Measurements from ENCODE around the gene FAM168B.
"Not testable (repeated sequence)": the region's sequence is repeated elsewhere in the genome, so short reads cannot be mapped to it uniquely, and the experiment has no call there.

Gene FAM168B

GRCh38 chr2:131077182-131077846 lies 15.9 kb downstream of the FAM168B start:
- Mint-ChIP-seq H3K36me3 (ENCODE audit: low read depth) (peaks cover 79% of the 10 kb centered on the region), H3K27ac (no peak overlapping the region), H3K4me3 (no peak overlapping the region), H3K9me3 (no peaks in the 10 kb centered on the region), H3K27me3 (no peaks in the 10 kb centered on the region), H3K4me1 (ENCODE audit: low read depth) (peaks cover 27% of the 10 kb centered on the region)

- Mint-ChIP-seq H3K36me3 (ENCODE audit: low read depth) (peaks cover 77% of the 10 kb centered on the region), H3K27me3 (no peaks in the 10 kb centered on the region)
Observed at GRCh38 chr2:131076707-131077106, 16.6 kb downstream of the FAM168B start.

DNA sequence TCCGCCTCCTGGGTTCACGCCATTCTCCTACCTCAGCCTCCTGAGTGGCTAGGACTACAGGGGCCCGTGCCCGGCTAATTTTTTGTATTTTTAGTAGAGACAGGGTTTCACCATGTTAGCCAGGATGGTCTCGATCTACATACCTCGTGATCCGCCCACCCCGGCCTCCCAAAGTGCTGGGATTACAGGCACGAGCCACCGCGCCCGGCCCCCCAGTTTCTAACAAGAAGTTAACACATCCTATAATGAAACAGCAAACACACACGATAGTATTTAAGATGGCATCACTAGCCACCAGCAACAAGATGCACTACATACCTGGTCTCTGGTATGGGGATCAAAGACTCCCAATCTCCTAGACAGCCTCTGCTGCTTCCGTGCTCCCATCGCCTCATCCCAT lies 17.7 kb downstream of the FAM168B start:
- H3K4me1 Mint-ChIP-seq (ENCODE audit: low read depth), result peaks cover 22% of the 10 kb centered on the region
- H3K9me3 Mint-ChIP-seq, H3K4me3 Mint-ChIP-seq, H3K27me3 Mint-ChIP-seq: not testable (repeated sequence)
- peak overlapping the region; percentile 66 for H3K27ac Mint-ChIP-seq
- peaks cover 78% of the 10 kb centered on the region for H3K36me3 Mint-ChIP-seq (ENCODE audit: low read depth)

More at GRCh38 chr2:131076707-131077106, 16.6 kb downstream of the FAM168B start:
- Mint-ChIP-seq H3K9me3 (no peaks in the 10 kb centered on the region), H3K4me1 (ENCODE audit: low read depth) (peaks cover 27% of the 10 kb centered on the region), H3K4me3 (no peak overlapping the region), H3K27ac (no peak overlapping the region)

GRCh38 chr2:131068172-131068571 lies 25.1 kb downstream of the FAM168B start:
- H3K9me3 Mint-ChIP-seq, H3K27ac Mint-ChIP-seq, H3K27me3 Mint-ChIP-seq, H3K4me3 Mint-ChIP-seq: not testable (repeated sequence)
- Mint-ChIP-seq H3K4me1 (ENCODE audit: low read depth) (peaks cover 17% of the 10 kb centered on the region), H3K36me3 (ENCODE audit: low read depth) (peaks cover 69% of the 10 kb centered on the region)

- peaks cover 19% of the 10 kb centered on the region for H3K4me1 Mint-ChIP-seq (ENCODE audit: low read depth)
Observed at GRCh38 chr2:131067465-131068125, 25.7 kb downstream of the FAM168B start.

GRCh38 chr2:131064589-131065512 lies 28.4 kb downstream of the FAM168B start:
- Mint-ChIP-seq H3K27me3 (no peaks in the 10 kb centered on the region), H3K27ac (no peak overlapping the region), H3K4me1 (ENCODE audit: low read depth) (peaks cover 31% of the 10 kb centered on the region), H3K4me3 (no peak overlapping the region), H3K36me3 (ENCODE audit: low read depth) (peaks cover 65% of the 10 kb centered on the region), H3K9me3 (no peaks in the 10 kb centered on the region)

More at GRCh38 chr2:131067465-131068125, 25.7 kb downstream of the FAM168B start:
- Mint-ChIP-seq H3K9me3 (no peaks in the 10 kb centered on the region), H3K27me3 (no peaks in the 10 kb centered on the region), H3K4me3 (no peak overlapping the region), H3K27ac (no peak overlapping the region), H3K36me3 (ENCODE audit: low read depth) (peaks cover 72% of the 10 kb centered on the region)

DNA sequence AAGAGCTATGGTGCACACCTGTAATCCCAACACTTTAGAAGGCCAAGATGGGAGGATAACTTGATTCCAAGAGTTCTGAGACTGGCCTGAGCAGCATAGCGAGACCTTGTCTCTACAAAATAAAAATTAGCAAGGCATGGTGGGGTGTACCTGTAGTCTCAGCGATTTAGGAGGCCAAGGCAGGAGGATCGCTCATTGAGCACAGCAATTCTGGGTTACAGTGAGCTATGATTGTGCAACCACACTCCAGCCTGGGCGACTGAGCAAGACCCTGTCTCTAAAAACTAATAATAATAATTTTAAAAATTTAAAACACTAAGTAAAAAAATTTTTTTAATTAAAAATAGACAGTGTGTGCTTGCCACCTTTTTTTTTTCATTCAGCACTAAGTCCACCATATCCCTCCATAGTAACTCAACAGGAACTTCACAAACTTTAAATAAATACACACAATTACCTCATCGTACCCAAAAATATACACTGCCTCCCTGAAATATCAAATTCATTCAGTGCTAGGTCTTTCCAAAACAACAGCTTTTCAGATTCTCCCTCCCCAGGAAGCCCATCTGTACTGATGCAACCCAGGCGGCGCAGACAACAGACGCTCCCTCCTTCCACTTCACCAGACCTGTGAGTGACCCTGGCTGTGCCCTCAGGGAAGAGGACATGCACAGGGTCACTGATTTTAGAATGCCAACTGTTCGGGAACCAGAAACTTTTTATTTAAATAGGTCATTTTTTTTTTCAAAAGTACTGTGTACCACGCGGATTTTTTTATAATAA lies 29.6 kb downstream of the FAM168B start:
- Mint-ChIP-seq H3K27ac (peak overlapping the region; percentile 23), H3K27me3 (no peaks in the 10 kb centered on the region), H3K9me3 (no peaks in the 10 kb centered on the region), H3K36me3 (ENCODE audit: low read depth) (peaks cover 67% of the 10 kb centered on the region), H3K4me3 (no peak overlapping the region), H3K4me1 (ENCODE audit: low read depth) (peaks cover 31% of the 10 kb centered on the region)

DNA sequence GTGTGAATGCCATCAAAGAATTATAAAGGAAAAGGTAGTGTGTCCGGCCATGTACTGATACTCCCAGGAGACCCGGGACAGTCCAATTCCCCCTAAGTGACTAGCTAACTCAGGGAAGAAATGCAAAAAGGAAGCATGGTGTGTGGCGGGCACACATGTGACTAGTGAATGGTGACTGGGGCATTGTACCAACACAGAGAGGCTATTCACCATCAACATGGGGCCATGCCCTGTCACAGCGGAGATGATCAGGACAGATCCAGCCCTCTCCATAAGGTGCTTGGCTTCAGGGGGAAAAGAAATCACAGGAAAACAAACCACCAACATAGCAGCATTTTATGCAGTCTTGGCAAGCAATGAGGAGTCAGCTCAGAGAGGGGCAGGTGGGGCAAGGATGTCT lies 34.3 kb downstream of the FAM168B start:
- Mint-ChIP-seq H3K4me3 (no peak overlapping the region), H3K27me3 (no peaks in the 10 kb centered on the region), H3K9me3 (no peaks in the 10 kb centered on the region), H3K4me1 (ENCODE audit: low read depth) (peaks cover 28% of the 10 kb centered on the region), H3K36me3 (ENCODE audit: low read depth) (peaks cover 68% of the 10 kb centered on the region), H3K27ac (no peak overlapping the region)

- Mint-ChIP-seq H3K9me3 (no peaks in the 10 kb centered on the region), H3K4me1 (ENCODE audit: low read depth) (peaks cover 28% of the 10 kb centered on the region), H3K27ac (peak overlapping the region; percentile 34), H3K36me3 (ENCODE audit: low read depth) (peaks cover 64% of the 10 kb centered on the region), H3K4me3 (no peak overlapping the region), H3K27me3 (no peaks in the 10 kb centered on the region)
Observed at GRCh38 chr2:131058214-131058843, 34.9 kb downstream of the FAM168B start.

GRCh38 chr2:131056932-131057287 lies 36.4 kb downstream of the FAM168B start:
- Mint-ChIP-seq H3K9me3 (no peaks in the 10 kb centered on the region), H3K27me3 (no peaks in the 10 kb centered on the region), H3K4me3 (no peak overlapping the region), H3K36me3 (ENCODE audit: low read depth) (peaks cover 70% of the 10 kb centered on the region), H3K4me1 (ENCODE audit: low read depth) (peaks cover 20% of the 10 kb centered on the region), H3K27ac (no peak overlapping the region)

DNA sequence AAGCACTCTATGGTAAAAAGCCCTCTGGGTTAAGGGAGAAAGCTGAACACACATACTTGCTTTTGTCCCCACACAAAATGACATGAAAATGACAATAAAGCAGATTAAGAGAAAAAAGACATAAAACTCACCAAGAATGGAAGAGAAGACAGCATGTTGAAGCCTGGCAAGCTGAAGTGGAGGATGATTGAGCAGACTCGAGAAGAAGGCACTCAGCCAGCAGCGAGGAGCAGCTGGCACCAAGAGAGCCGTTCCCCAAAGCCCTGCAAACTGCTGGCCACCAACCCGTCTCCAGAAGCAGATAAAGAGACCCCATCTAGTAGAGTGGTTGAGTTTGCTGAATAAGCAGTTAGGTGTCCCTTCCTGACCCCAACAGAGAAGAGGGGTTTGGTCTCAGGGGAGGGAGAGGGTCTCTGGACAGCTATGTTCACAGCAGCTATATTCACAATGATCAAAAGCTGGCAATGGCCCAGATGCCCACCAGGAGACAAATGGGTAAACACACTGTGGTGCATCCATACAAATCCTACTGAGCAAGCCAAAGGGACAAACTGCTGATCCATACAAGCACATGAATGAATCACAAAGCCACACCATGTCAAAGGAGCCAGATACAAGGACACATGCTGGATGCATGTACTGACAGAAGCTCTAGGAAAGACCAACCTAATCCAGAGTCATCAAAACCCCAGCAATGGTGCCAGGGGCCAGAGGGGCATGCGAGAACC lies 36.9 kb downstream of the FAM168B start:
- Mint-ChIP-seq H3K4me3 (no peak overlapping the region), H3K27me3 (no peaks in the 10 kb centered on the region), H3K4me1 (ENCODE audit: low read depth) (peaks cover 18% of the 10 kb centered on the region), H3K27ac (no peak overlapping the region), H3K36me3 (ENCODE audit: low read depth) (peaks cover 73% of the 10 kb centered on the region), H3K9me3 (no peaks in the 10 kb centered on the region)

GRCh38 chr2:131055169-131056065 lies 37.8 kb downstream of the FAM168B start:
- Mint-ChIP-seq H3K4me3 (no peak overlapping the region), H3K27me3 (no peaks in the 10 kb centered on the region), H3K9me3 (no peaks in the 10 kb centered on the region), H3K4me1 (ENCODE audit: low read depth) (peaks cover 15% of the 10 kb centered on the region), H3K27ac (no peak overlapping the region), H3K36me3 (ENCODE audit: low read depth) (peaks cover 69% of the 10 kb centered on the region)

GRCh38 chr2:131054488-131054887 lies 38.8 kb downstream of the FAM168B start:
- H3K27ac Mint-ChIP-seq, result no peak overlapping the region
- H3K4me3 Mint-ChIP-seq, result no peak overlapping the region
- peaks cover 15% of the 10 kb centered on the region for H3K4me1 Mint-ChIP-seq (ENCODE audit: low read depth)
- H3K27me3 Mint-ChIP-seq, result no peaks in the 10 kb centered on the region
- no peaks in the 10 kb centered on the region for H3K9me3 Mint-ChIP-seq
- peaks cover 70% of the 10 kb centered on the region for H3K36me3 Mint-ChIP-seq (ENCODE audit: low read depth)
